ENCODE measurements around the gene UGT8.

GRCh38 chr4:114717432-114717831, 118.8 kb downstream of the UGT8 start:
- TF ChIP-seq CTCF (IDR thresholded peaks at IDR 0.05) (no peak), RAD21 (IDR thresholded peaks at IDR 0.05; ENCODE audit: low read length) (no peak), TAF1 (IDR thresholded peaks at IDR 0.05; ENCODE audit: borderline replicate concordance, low read depth, low read length) (no peak), GABPA (IDR thresholded peaks at IDR 0.05; ENCODE audit: low read depth) (no peak)

Measured in SK-N-SH (cell line).